GM23338 (cell line): Measurements from ENCODE around the gene ASB2.

Experiments
- CTCF ChIP-seq, 2 experiments: fragments of 200-600 bp in 1 of 2; sonication (generic) in 1 of 2; conservative IDR thresholded peaks; 2 replicates each; pipeline versions ENCODE4 v1.5.1 to v1.6.1; 2016 to 2017; ENCODE audit warnings: antibody characterized with exemption in 2 of 2, low read depth in 2 of 2, mild to moderate bottlenecking in 2 of 2, moderate library complexity in 1 of 2
- EZH2 ChIP-seq: fragments of 200-600 bp; sonication (generic); IDR thresholded peaks from one replicate; pipeline ENCODE4 v1.8.0; 2017; ENCODE audit warnings: antibody characterized with exemption, mild to moderate bottlenecking, low read depth; ENCODE audit not compliant: unreplicated experiment

- no peak for TF ChIP-seq EZH2
- TF ChIP-seq CTCF (conservative IDR thresholded peaks at IDR 0.05; ENCODE audit: low read depth in 2 of 2): no peak
These were observed 23.9 kb upstream of the ASB2 start for GRCh38 chr14:94000267-94000666.
